B cell (primary cell): Measurements from ENCODE around the gene ANKFN1. TPM values are rescaled to one million over a fixed set of nuclear protein-coding genes. Genes with fewer than 3 reads are reported as not detected.

ENCODE experiments used
- ATAC-seq: fragments of 200-7000 bp; cut with Tn5 transposase; one replicate; pipeline ENCODE4 v1.10.0; 2021; ENCODE audit warnings: low read depth, mild to moderate bottlenecking, moderate number of reproducible peaks, moderate library complexity
- CTCF ChIA-PET: fragments of 350-600 bp; sonication (Branson Sonifier 250); formaldehyde crosslinking; loops from one replicate; lab custom pipeline; 2021; ENCODE audit warnings: antibody characterized with exemption, inconsistent platforms; lab: Charles Lee
- POLR2A ChIA-PET: fragments of 350-600 bp; sonication (Branson Sonifier 250); formaldehyde crosslinking; loops from one replicate; lab custom pipeline; 2021; ENCODE audit warnings: antibody characterized with exemption; lab: Charles Lee
- DNase-seq: peaks from one replicate; pipeline ENCODE4 v3.0.0; 2013
- H2AFZ ChIP-seq: 2 replicates; pipeline ENCODE4 v1.6.1; 2012; ENCODE audit warnings: mild to moderate bottlenecking, low read depth, low read length; ENCODE audit not compliant: insufficient read depth, poor library complexity, severe bottlenecking
- H3K27ac ChIP-seq, 2 donors: 1 replicate in 1 of 2; 2 replicates in 1 of 2; pipeline ENCODE4 v1.5.1; 2012 to 2013; ENCODE audit warnings: low read length in 2 of 2, mild to moderate bottlenecking in 2 of 2, moderate library complexity in 1 of 2
- H3K27me3 ChIP-seq, 4 experiments: fragments of 200-600 bp in 1 of 4; sonication (generic) in 1 of 4; replicated peaks in 1 of 4; 1 replicate in 2 of 4; 2 replicates in 2 of 4; pipeline versions ENCODE4 v1.6.1 to v1.7.0; 2013 to 2016; ENCODE audit warnings: low read length in 3 of 4, mild to moderate bottlenecking in 2 of 4, mixed read lengths in 1 of 4, moderate library complexity in 1 of 4; ENCODE audit not compliant: insufficient read depth in 4 of 4, control insufficient read depth in 3 of 4; ENCODE audit errors: control extremely low read depth in 1 of 4
- H3K36me3 ChIP-seq, 2 experiments: replicated peaks in 1 of 2; 1 replicate in 1 of 2; 2 replicates in 1 of 2; pipeline versions ENCODE4 v1.6.1 to v1.7.1; 2013; ENCODE audit warnings: low read length in 1 of 2; ENCODE audit not compliant: insufficient read depth in 2 of 2, control insufficient read depth in 1 of 2; ENCODE audit errors: control extremely low read depth in 1 of 2, extremely low read depth in 1 of 2
- H3K4me1 ChIP-seq, 2 donors: fragments of 200-600 bp in 1 of 2; sonication (generic) in 1 of 2; 1 replicate in 1 of 2; 2 replicates in 1 of 2; pipeline versions ENCODE4 v1.5.1 to v1.6.1; 2013 to 2017; ENCODE audit warnings: low read length in 2 of 2; ENCODE audit not compliant: control insufficient read depth in 2 of 2, insufficient read depth in 2 of 2
- H3K4me2 ChIP-seq: replicated peaks from 2 replicates; pipeline ENCODE3; 2012; ENCODE audit warnings: mild to moderate bottlenecking, low read depth, low read length; ENCODE audit not compliant: poor library complexity, severe bottlenecking
- H3K4me3 ChIP-seq, 5 experiments: fragments of 200-600 bp in 1 of 5; sonication (generic) in 1 of 5; 1 replicate in 3 of 5; 2 replicates in 2 of 5; pipeline versions ENCODE4 v1.5.1 to v1.7.0; 2011 to 2016; ENCODE audit warnings: low read length in 4 of 5, mild to moderate bottlenecking in 4 of 5, low read depth in 2 of 5, control low read depth in 1 of 5, moderate library complexity in 1 of 5; ENCODE audit not compliant: insufficient read depth in 1 of 5; ENCODE audit errors: control extremely low read depth in 1 of 5, extremely low read depth in 1 of 5
- H3K79me2 ChIP-seq: fragments of 200-600 bp; sonication (generic); one replicate; pipeline ENCODE4 v1.6.0; 2016; ENCODE audit warnings: low read length; ENCODE audit not compliant: control insufficient read depth, insufficient read depth
- H3K9ac ChIP-seq: fragments of 200-600 bp; sonication (generic); 2 replicates; pipeline ENCODE4 v1.6.1; 2017; ENCODE audit warnings: mild to moderate bottlenecking, low read length, moderate library complexity
- H3K9me3 ChIP-seq, 3 donors: one replicate each; pipeline versions ENCODE4 v1.6.1 to v1.7.1; 2013; ENCODE audit warnings: low read length in 2 of 3; ENCODE audit not compliant: control insufficient read depth in 2 of 3, insufficient read depth in 1 of 3; ENCODE audit errors: control extremely low read depth in 1 of 3
- H4K20me1 ChIP-seq: 2 replicates; pipeline ENCODE4 v1.6.0; 2012; ENCODE audit warnings: mild to moderate bottlenecking, low read length; ENCODE audit not compliant: insufficient read depth, control insufficient read depth, poor library complexity, severe bottlenecking
- H3K27ac Mint-ChIP-seq: one replicate; pipeline ENCODE4 v1.8.0; 2021; ENCODE audit warnings: mixed read lengths
- H3K27me3 Mint-ChIP-seq: one replicate; pipeline ENCODE4 v1.8.0; 2021; ENCODE audit warnings: mixed read lengths
- H3K4me1 Mint-ChIP-seq: one replicate; pipeline ENCODE4 v1.8.0; 2021; ENCODE audit warnings: mixed read lengths
- H3K4me3 Mint-ChIP-seq: one replicate; pipeline ENCODE4 v1.8.0; 2021; ENCODE audit warnings: mixed read lengths
- H3K9me3 Mint-ChIP-seq: one replicate; pipeline ENCODE4 v1.8.0; 2022; ENCODE audit warnings: mixed read lengths; ENCODE audit not compliant: insufficient read depth
- EZH2 ChIP-seq: IDR thresholded peaks from 2 replicates; pipeline ENCODE4 v1.6.1; 2012; ENCODE audit warnings: borderline replicate concordance, low read depth, mild to moderate bottlenecking, moderate library complexity, low read length; ENCODE audit not compliant: insufficient read depth, poor library complexity, severe bottlenecking
- WGBS: methylation state at CpG from one replicate; pipeline ENCODE4 v1.1.5; 2013; ENCODE audit warnings: missing lambda C conversion rate; ENCODE audit not compliant: insufficient coverage; 5-methylcytosine and 5-hydroxymethylcytosine counted together
- intact Hi-C: fragments of 100-400 bp; cut with micrococcal nuclease; formaldehyde crosslinking; loops from one replicate; pipeline ENCODE4 v1.10.0; 2022
- polyA plus RNA-seq: library from polyadenylated mRNA; depleted of rRNA; stranded (reverse); fragments of >200 nt; gene quantifications from 2 replicates; pipeline ENCODE4 v1.2.3, GENCODE V29; 2012
- total RNA-seq, 2 donors: library from RNA; stranded (reverse); fragments of 120-200 nt in 1 of 2; gene quantifications; 1 replicate in 1 of 2; 2 replicates in 1 of 2; pipeline versions ENCODE4 v1.2.3 to v1.2.4, GENCODE V29; 2013 to 2022
- TF ChIP-seq, protein P1 (sequence below): fragments of 200-600 bp; IDR thresholded peaks from one replicate; pipeline ENCODE4 v1.8.0; 2022; ENCODE audit warnings: antibody characterized with exemption, mild to moderate bottlenecking

ANKFN1 gene
- total and polyA plus RNA-seq, 2 donors (not counting 1 experiment from before 2014, with no cell fraction given) = not detected

DNA sequence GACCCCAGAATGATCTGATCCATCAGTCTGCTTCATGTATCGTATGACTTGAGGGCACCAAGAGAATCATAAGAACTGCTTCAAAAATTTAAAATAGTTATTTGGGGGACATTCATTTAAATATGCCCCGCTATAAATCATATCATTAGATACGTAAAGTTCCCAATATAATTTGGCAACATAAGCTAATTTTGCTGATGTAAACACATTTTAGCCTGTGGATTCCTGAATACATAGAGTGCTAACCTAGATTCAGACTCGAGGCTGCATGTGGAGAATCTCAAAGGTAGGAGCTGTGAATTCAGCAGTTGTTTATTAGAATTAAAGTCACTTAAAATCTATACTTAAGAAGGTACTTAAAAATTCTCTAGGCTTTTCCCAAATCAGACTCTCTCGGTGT, 24.9 kb downstream of the ANKFN1 start:
- ATAC-seq = no peak
- WGBS = no CpG with 5 or more reads among the region's 5 CpGs
- Mint-ChIP-seq H3K4me3 (no peak overlapping the region), H3K27ac (no peak overlapping the region), H3K9me3 (no peaks in the 10 kb centered on the region), H3K4me1 (no peaks in the 10 kb centered on the region), H3K27me3 (no peaks in the 10 kb centered on the region)
- H3K27me3 ChIP-seq = no peaks in the 10 kb centered on the region
- POLR2A ChIA-PET = no interaction called here
- H2AFZ ChIP-seq = no peak overlapping the region
- no peak for TF ChIP-seq EZH2
- TF ChIP-seq, protein P1, sequence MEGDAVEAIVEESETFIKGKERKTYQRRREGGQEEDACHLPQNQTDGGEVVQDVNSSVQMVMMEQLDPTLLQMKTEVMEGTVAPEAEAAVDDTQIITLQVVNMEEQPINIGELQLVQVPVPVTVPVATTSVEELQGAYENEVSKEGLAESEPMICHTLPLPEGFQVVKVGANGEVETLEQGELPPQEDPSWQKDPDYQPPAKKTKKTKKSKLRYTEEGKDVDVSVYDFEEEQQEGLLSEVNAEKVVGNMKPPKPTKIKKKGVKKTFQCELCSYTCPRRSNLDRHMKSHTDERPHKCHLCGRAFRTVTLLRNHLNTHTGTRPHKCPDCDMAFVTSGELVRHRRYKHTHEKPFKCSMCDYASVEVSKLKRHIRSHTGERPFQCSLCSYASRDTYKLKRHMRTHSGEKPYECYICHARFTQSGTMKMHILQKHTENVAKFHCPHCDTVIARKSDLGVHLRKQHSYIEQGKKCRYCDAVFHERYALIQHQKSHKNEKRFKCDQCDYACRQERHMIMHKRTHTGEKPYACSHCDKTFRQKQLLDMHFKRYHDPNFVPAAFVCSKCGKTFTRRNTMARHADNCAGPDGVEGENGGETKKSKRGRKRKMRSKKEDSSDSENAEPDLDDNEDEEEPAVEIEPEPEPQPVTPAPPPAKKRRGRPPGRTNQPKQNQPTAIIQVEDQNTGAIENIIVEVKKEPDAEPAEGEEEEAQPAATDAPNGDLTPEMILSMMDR = no peak
- CTCF ChIA-PET = no interaction called here
- H3K79me2 ChIP-seq = no peaks in the 10 kb centered on the region
- no peaks in the 10 kb centered on the region for H3K4me1 ChIP-seq
- H3K9me3 ChIP-seq = no peaks in the 10 kb centered on the region
- no peaks in the 10 kb centered on the region for H4K20me1 ChIP-seq
- H3K27ac ChIP-seq = no peak overlapping the region
- no peak overlapping the region for H3K4me2 ChIP-seq
- H3K9ac ChIP-seq = no peak overlapping the region
- DNase-seq = no peak
- H3K4me3 ChIP-seq = no peak overlapping the region
- intact Hi-C loops = no loop called here
- H3K36me3 ChIP-seq = no peaks in the 10 kb centered on the region

DNA sequence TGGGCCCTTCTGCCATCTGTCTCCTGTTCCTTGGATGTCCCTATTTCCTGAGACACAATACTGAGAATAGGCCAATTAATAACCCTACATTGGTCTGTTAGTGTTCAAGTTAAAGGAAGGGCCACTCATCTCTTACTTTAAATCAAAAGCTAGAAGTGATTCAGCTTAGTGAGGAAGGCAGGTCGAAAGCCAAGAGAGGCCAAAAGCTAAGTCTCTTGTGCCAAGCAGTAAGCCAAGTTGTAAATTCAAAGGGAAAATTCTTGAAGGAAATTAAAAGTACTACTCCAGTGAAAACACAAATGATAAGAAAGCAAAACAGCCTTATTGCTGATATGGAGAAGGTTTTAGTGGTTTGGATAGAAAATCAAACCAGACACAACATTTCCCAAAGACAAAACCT, 28.8 kb downstream of the ANKFN1 start:
- Histone ChIP-seq H3K36me3 (no peaks in the 10 kb centered on the region), H4K20me1 (no peaks in the 10 kb centered on the region), H3K4me1 (no peaks in the 10 kb centered on the region), H3K4me3 (no peak overlapping the region), H3K9ac (no peak overlapping the region), H3K27ac (no peak overlapping the region), H3K79me2 (no peaks in the 10 kb centered on the region), H3K4me2 (no peak overlapping the region), H3K27me3 (peaks cover 0 to 2% (median 0%) of the 10 kb centered on the region in 4 experiments), H2AFZ (no peak overlapping the region), H3K9me3 (no peaks in the 10 kb centered on the region)
- Mint-ChIP-seq H3K4me3 (no peak overlapping the region), H3K4me1 (no peaks in the 10 kb centered on the region), H3K9me3 (no peaks in the 10 kb centered on the region), H3K27me3 (no peaks in the 10 kb centered on the region), H3K27ac (no peak overlapping the region)
- ChIA-PET POLR2A (no interaction called here), CTCF (no interaction called here)
- intact Hi-C loops = no loop called here
- DNase-seq (no peak), ATAC-seq (no peak)
- TF ChIP-seq, protein P1 = no peak
- TF ChIP-seq EZH2 = no peak
- no CpG with 5 or more reads among the region's 1 CpG for WGBS
